CD4-positive, CD25-positive, alpha-beta regulatory T cell (primary cell): ENCODE data around the gene PTH1R. TPM values are rescaled to one million over a fixed set of nuclear protein-coding genes. Genes with fewer than 3 reads are reported as not detected.

ENCODE experiments used
- ATAC-seq, 2 donors: fragments of 150-1000 bp; cut with Tn5 transposase; one replicate each; pipeline ENCODE4 v1.10.0; 2021; ENCODE audit warnings: low read depth in 2 of 2, moderate number of reproducible peaks in 2 of 2, moderate library complexity in 1 of 2
- DNase-seq, 3 donors: peaks; one replicate each; pipeline versions ENCODE4 v3.0.0 to v3.0.0-alpha.2; 2012 to 2022; ENCODE audit warnings: mixed read lengths in 1 of 3
- H3K27ac ChIP-seq: one replicate; pipeline ENCODE4 v1.7.0; 2013; ENCODE audit warnings: mild to moderate bottlenecking, low read length; ENCODE audit not compliant: insufficient read depth, poor library complexity, severe bottlenecking
- H3K27me3 ChIP-seq: one replicate; pipeline ENCODE4 v1.7.0; 2013; ENCODE audit warnings: low read length; ENCODE audit not compliant: control insufficient read depth, insufficient read depth
- H3K36me3 ChIP-seq: one replicate; pipeline ENCODE4 v1.7.0; 2013; ENCODE audit warnings: mild to moderate bottlenecking, low read length, moderate library complexity; ENCODE audit not compliant: control insufficient read depth, insufficient read depth
- H3K4me1 ChIP-seq: 2 replicates; pipeline ENCODE4 v1.7.0; 2013; ENCODE audit warnings: mild to moderate bottlenecking, low read length; ENCODE audit not compliant: insufficient read depth, control insufficient read depth, poor library complexity, severe bottlenecking
- H3K4me3 ChIP-seq: one replicate; pipeline ENCODE4 v1.7.0; 2013; ENCODE audit warnings: low read depth, mild to moderate bottlenecking, low read length, moderate library complexity
- H3K9me3 ChIP-seq, 2 experiments: 1 replicate in 1 of 2; 2 replicates in 1 of 2; pipeline ENCODE4 v1.7.0; 2013; ENCODE audit warnings: low read length in 2 of 2, mild to moderate bottlenecking in 1 of 2, moderate library complexity in 1 of 2; ENCODE audit not compliant: control insufficient read depth in 2 of 2
- H3K27ac Mint-ChIP-seq, 3 donors: one replicate each; pipeline ENCODE4 v1.8.0; 2020 to 2022; ENCODE audit warnings: mild to moderate bottlenecking in 3 of 3, mixed read lengths in 3 of 3, moderate library complexity in 2 of 3
- H3K27me3 Mint-ChIP-seq: one replicate; pipeline ENCODE4 v1.8.0; 2022; ENCODE audit warnings: mild to moderate bottlenecking, mixed read lengths
- H3K36me3 Mint-ChIP-seq: one replicate; pipeline ENCODE4 v1.8.0; 2020; ENCODE audit warnings: mixed read lengths
- H3K4me1 Mint-ChIP-seq, 4 donors: one replicate each; pipeline ENCODE4 v1.8.0; 2020 to 2022; ENCODE audit warnings: mixed read lengths in 4 of 4, mild to moderate bottlenecking in 1 of 4
- H3K4me3 Mint-ChIP-seq, 4 donors: one replicate each; pipeline ENCODE4 v1.8.0; 2020 to 2022; ENCODE audit warnings: mild to moderate bottlenecking in 4 of 4, mixed read lengths in 4 of 4, moderate library complexity in 3 of 4
- H3K9me3 Mint-ChIP-seq, 7 donors: one replicate each; pipeline ENCODE4 v1.8.0; 2020 to 2022; ENCODE audit warnings: mixed read lengths in 7 of 7, mild to moderate bottlenecking in 3 of 7, moderate library complexity in 2 of 7
- polyA plus RNA-seq, 4 donors: library from polyadenylated mRNA; unstranded; fragments of 300-500 nt; fragmentation: Illumina TruSeq; gene quantifications; one replicate each; pipeline ENCODE4 v1.2.3, GENCODE V29; 2021
- total RNA-seq: library from RNA; stranded (reverse); gene quantifications from one replicate; pipeline ENCODE4 v1.2.3, GENCODE V29; 2022

PTH1R gene
- total and polyA plus RNA-seq, 5 donors from 2014 or later, result not detected

DNA sequence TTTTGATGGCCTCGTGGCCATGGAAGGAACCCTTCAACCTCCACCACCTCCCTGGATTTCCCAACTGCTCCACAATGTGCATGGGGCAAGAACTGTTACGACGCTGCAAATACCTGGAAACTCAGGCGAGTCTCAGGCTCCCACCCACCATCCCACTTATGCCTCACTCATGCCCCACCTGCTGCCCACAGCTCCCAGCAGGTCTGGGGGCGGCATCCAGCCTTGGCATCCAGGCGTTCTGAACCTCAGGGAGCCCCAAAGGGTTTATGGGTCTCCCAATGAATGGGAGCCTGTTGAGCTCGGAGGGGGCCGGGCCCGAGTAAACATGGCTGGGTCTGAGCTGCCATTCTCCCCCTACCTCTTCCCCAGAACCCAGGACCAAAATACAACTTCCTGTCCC lies 2.0 kb upstream of the PTH1R start:
- Histone ChIP-seq H3K27ac (no peak overlapping the region), H3K36me3 (no peaks in the 10 kb centered on the region), H3K9me3 (no peaks in the 10 kb centered on the region), H3K27me3 (peaks cover 5% of the 10 kb centered on the region), H3K4me3 (no peak overlapping the region), H3K4me1 (no peaks in the 10 kb centered on the region)
- H3K36me3 Mint-ChIP-seq, result no peaks in the 10 kb centered on the region
- H3K4me3 Mint-ChIP-seq, result no peak overlapping the region
- peaks cover 0 to under 1% (median 0%) of the 10 kb centered on the region in 7 donors for H3K9me3 Mint-ChIP-seq
- H3K27me3 Mint-ChIP-seq, result peaks cover 15% of the 10 kb centered on the region
- ATAC-seq, result no peak
- H3K4me1 Mint-ChIP-seq, result peaks cover 0 to 9% (median 3%) of the 10 kb centered on the region in 4 donors
- no peak overlapping the region for H3K27ac Mint-ChIP-seq
- no peak for DNase-seq

- Histone ChIP-seq H3K4me3 (no peak overlapping the region), H3K9me3 (no peaks in the 10 kb centered on the region), H3K27ac (no peak overlapping the region), H3K4me1 (peaks cover 3% of the 10 kb centered on the region), H3K36me3 (no peaks in the 10 kb centered on the region), H3K27me3 (peaks cover 7% of the 10 kb centered on the region)
- Mint-ChIP-seq H3K4me3 (no peak overlapping the region), H3K36me3 (no peaks in the 10 kb centered on the region), H3K4me1 (peaks cover 0 to 15% (median 3%) of the 10 kb centered on the region in 4 donors), H3K9me3 (peaks cover 0 to 2% (median 0%) of the 10 kb centered on the region in 7 donors), H3K27me3 (peaks cover 21% of the 10 kb centered on the region), H3K27ac (no peak overlapping the region)
- no peak for DNase-seq
- no peak for ATAC-seq
Observed at GRCh38 chr3:46876313-46877300, 914 bp upstream of the PTH1R start.

DNA sequence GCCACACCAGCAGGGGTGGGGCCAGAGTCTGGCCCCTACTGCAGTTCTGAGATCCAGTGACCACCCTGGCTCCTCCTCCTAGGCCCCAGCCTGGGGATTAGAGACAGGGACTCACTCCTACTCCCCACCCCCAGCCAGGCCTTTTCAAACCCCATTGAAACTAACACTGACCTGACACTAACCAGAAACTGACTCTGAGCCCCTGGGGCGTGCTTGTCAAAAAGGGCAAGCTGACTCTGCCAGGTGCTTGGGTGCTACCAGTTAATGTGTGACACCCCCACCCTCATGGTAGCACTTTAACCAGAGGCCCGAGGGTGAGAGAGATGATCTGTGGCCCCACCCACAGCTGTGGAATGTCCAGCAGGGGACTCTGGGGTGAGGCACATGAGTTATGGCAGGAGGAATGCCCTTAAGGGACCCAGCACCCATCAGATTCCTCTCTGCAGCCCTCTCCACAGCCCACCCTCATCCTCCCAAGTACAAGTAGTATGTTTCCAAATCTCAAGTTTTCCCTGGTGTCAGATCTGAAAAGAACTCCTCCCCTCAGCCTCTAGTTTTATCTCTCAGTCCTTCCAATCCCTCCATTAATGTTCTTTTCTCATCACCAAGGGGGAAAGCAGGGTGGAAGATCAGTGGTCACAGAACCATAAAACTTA lies 1.4 kb downstream of the PTH1R start:
- no peak for DNase-seq
- H3K4me3 ChIP-seq, result no peak overlapping the region
- no peaks in the 10 kb centered on the region for H3K36me3 ChIP-seq
- peaks cover 30% of the 10 kb centered on the region for H3K27me3 Mint-ChIP-seq
- peaks cover 0 to 20% (median 3%) of the 10 kb centered on the region in 4 donors for H3K4me1 Mint-ChIP-seq
- H3K9me3 ChIP-seq, result no peaks in the 10 kb centered on the region
- peaks cover 0 to 2% (median 0%) of the 10 kb centered on the region in 7 donors for H3K9me3 Mint-ChIP-seq
- peaks cover 21% of the 10 kb centered on the region for H3K4me1 ChIP-seq
- ATAC-seq, result no peak
- no peaks in the 10 kb centered on the region for H3K36me3 Mint-ChIP-seq
- no peak overlapping the region for H3K27ac Mint-ChIP-seq
- H3K27me3 ChIP-seq, result peaks cover 7% of the 10 kb centered on the region
- no peak overlapping the region for H3K27ac ChIP-seq
- no peak overlapping the region for H3K4me3 Mint-ChIP-seq

DNA sequence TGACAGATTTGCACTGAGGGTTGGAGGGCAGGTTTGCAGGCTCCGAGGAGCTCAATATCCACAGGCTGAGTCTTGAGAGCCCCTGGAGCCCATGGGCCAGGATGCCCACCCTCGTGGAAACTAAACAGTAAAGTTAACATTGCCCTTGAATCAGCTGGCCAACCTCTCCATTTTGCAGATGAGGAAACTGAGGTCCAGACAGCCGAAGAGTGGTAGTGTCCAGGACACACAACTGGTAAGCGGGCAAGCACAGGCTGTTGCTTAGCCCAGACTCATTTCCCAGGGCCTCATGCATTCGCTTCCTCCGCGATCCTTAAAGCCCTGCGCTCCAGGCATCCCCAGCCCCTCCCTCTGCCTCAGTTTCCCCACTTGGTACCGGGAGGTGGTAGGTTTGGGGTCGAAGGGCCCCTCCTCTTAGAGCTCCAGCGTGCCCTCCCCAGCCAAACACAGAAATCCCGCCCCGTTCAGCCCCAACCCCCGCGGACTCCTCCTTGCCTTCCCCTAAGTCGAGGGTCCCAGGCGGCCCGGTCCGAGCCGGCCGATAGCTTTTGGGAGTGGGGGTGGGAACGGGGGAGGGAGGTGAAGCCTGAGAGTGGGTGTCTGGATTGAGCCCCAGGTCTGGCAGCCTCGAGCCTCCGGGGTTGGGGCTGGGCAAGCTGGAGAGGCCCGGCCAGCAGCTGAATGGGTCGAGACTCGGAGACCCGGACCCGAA lies 3.5 kb downstream of the PTH1R start:
- peaks cover 15% of the 10 kb centered on the region for H3K27me3 ChIP-seq
- H3K36me3 ChIP-seq, result no peaks in the 10 kb centered on the region
- H3K4me1 ChIP-seq, result peaks cover 21% of the 10 kb centered on the region
- Mint-ChIP-seq H3K27ac (no peak overlapping the region), H3K4me3 (peak overlapping the region in 3 of 4 donors; percentile 53 to 70 (median 61)), H3K27me3 (peaks cover 43% of the 10 kb centered on the region), H3K36me3 (no peaks in the 10 kb centered on the region), H3K4me1 (peaks cover 0 to 17% (median 3%) of the 10 kb centered on the region in 4 donors), H3K9me3 (peaks cover 0 to 3% (median 0%) of the 10 kb centered on the region in 7 donors)
- no peak overlapping the region for H3K4me3 ChIP-seq
- DNase-seq, result no peak
- H3K9me3 ChIP-seq, result no peaks in the 10 kb centered on the region
- ATAC-seq, result no peak
- no peak overlapping the region for H3K27ac ChIP-seq

GRCh38 chr3:46881596-46882376 lies 4.3 kb downstream of the PTH1R start:
- ATAC-seq, result no peak
- peaks cover 21% of the 10 kb centered on the region for H3K4me1 ChIP-seq
- Mint-ChIP-seq H3K4me3 (peak overlapping the region in 3 of 4 donors; percentile 59 to 82 (median 75)), H3K9me3 (peaks cover 0 to 3% (median 0%) of the 10 kb centered on the region in 7 donors), H3K36me3 (no peaks in the 10 kb centered on the region), H3K27me3 (peaks cover 46% of the 10 kb centered on the region), H3K4me1 (peaks cover 0 to 17% (median 3%) of the 10 kb centered on the region in 4 donors), H3K27ac (no peak overlapping the region)
- H3K27ac ChIP-seq, result no peak overlapping the region
- no peak for DNase-seq
- no peak overlapping the region for H3K4me3 ChIP-seq
- peaks cover 15% of the 10 kb centered on the region for H3K27me3 ChIP-seq
- no peaks in the 10 kb centered on the region for H3K36me3 ChIP-seq
- no peaks in the 10 kb centered on the region for H3K9me3 ChIP-seq

DNA sequence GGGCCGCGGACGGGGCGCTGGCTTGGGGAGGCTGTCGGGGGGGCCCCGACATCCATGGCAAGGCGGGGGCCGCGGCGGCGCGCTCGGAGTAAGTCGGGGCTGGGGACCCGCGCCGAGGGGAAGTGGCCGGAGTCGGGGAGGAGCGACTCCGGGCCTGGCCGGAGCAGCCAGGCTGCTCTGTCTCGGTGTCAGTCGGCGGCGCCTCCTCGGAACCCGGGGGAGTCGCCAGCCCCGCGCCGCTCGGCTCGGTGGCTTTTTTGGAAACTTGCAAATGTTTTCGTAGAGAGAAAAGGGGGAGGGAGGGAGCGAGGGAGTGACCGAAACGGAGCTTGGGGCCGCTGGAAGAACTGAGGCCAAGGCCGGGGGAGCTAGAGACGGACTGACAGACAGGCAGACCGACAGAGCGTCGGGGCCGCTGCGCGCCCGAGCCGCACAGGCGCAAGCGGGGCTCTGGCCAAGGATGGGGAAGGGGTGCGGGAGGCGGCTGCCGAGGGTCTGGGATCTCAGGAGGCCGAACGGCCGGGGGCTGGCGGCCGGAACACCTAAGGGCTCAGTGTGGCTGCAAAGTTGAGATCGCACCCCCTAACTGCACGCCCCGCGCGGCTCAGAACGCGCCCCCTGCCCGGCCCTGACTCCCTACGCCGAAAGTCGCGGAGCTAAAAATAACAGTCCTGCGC lies 5.0 kb downstream of the PTH1R start:
- Histone ChIP-seq H3K9me3 (no peaks in the 10 kb centered on the region), H3K36me3 (no peaks in the 10 kb centered on the region), H3K27ac (no peak overlapping the region), H3K27me3 (peaks cover 15% of the 10 kb centered on the region), H3K4me1 (peaks cover 21% of the 10 kb centered on the region), H3K4me3 (no peak overlapping the region)
- Mint-ChIP-seq H3K36me3 (no peaks in the 10 kb centered on the region), H3K27me3 (peaks cover 53% of the 10 kb centered on the region), H3K27ac (no peak overlapping the region), H3K9me3 (peaks cover 0 to 3% (median 0%) of the 10 kb centered on the region in 7 donors), H3K4me3 (peak overlapping the region in 3 of 4 donors; percentile 70 to 77 (median 71)), H3K4me1 (peaks cover 0 to 17% (median 3%) of the 10 kb centered on the region in 4 donors)
- ATAC-seq (no peak), DNase-seq (no peak)
